Keratinocyte (primary cell): ENCODE measurements around the gene AKR1A1.
"Not testable (repeated sequence)": the region's sequence is repeated elsewhere in the genome, so short reads cannot be mapped to it uniquely, and the experiment has no call there.

Source experiments
- CTCF ChIP-seq, 3 experiments: IDR thresholded peaks in 1 of 3; conservative IDR thresholded peaks in 1 of 3; optimal IDR thresholded peaks in 1 of 3; 2 replicates in 2 of 3; 3 replicates in 1 of 3; pipeline versions ENCODE3 to v1.5.1; 2011; ENCODE audit warnings: low read length in 3 of 3, mild to moderate bottlenecking in 3 of 3, moderate library complexity in 2 of 3, control low read depth in 1 of 3, inconsistent platforms in 1 of 3; ENCODE audit not compliant: insufficient read depth in 2 of 3; ENCODE audit errors: extremely low read depth in 1 of 3
- EZH2 ChIP-seq: IDR thresholded peaks from one replicate; pipeline ENCODE4 v1.6.1; 2012; ENCODE audit warnings: inconsistent platforms, mild to moderate bottlenecking, low read length, moderate library complexity

GRCh38 chr1:45513532-45514260 is 36.9 kb upstream of the AKR1A1 start:
- not testable (repeated sequence) for TF ChIP-seq CTCF (optimal IDR thresholded peaks at IDR 0.05 in 1 of 3, IDR thresholded peaks at IDR 0.05 in 1 of 3, conservative IDR thresholded peaks at IDR 0.05 in 1 of 3; ENCODE audit: extremely low read depth in 1 of 3, insufficient read depth in 2 of 3, low read length in 3 of 3); EZH2
